ENCODE results near the gene TRAPPC2L. TPM values are rescaled to one million over a fixed set of nuclear protein-coding genes. Genes with fewer than 3 reads are reported as not detected.

TRAPPC2L gene
- polyA plus RNA-seq, 2 donors: 42.8 to 44.1 TPM

- no peak overlapping the region for H3K27ac ChIP-seq (ENCODE audit: low read depth in 2 of 2, low read length in 1 of 2)
- peaks cover 0 to 2% of the 10 kb centered on the region in 2 donors for H3K9me3 ChIP-seq (ENCODE audit: control insufficient read depth in 2 of 2, insufficient read depth in 1 of 2, low read depth in 1 of 2, low read length in 1 of 2)
- H3K27me3 ChIP-seq (ENCODE audit: control insufficient read depth in 1 of 2, insufficient read depth in 2 of 2, low read length in 2 of 2): no peaks in the 10 kb centered on the region
- H3K36me3 ChIP-seq (ENCODE audit: control insufficient read depth in 2 of 2, insufficient read depth in 2 of 2, low read length in 1 of 2): peaks cover 0 to 38% of the 10 kb centered on the region in 2 donors
- no peak overlapping the region for H3K4me3 ChIP-seq (ENCODE audit: low read depth in 1 of 2, low read length in 2 of 2)
- no peaks in the 10 kb centered on the region for H3K4me1 ChIP-seq (ENCODE audit: control insufficient read depth in 2 of 2, insufficient read depth in 2 of 2, low read length in 1 of 2)
- 94 to 96% methylated on average over 20 of the region's 20 CpGs for WGBS, 2 donors
These were observed 13.7 kb upstream of the TRAPPC2L start for GRCh38 chr16:88843256-88843655.

DNA sequence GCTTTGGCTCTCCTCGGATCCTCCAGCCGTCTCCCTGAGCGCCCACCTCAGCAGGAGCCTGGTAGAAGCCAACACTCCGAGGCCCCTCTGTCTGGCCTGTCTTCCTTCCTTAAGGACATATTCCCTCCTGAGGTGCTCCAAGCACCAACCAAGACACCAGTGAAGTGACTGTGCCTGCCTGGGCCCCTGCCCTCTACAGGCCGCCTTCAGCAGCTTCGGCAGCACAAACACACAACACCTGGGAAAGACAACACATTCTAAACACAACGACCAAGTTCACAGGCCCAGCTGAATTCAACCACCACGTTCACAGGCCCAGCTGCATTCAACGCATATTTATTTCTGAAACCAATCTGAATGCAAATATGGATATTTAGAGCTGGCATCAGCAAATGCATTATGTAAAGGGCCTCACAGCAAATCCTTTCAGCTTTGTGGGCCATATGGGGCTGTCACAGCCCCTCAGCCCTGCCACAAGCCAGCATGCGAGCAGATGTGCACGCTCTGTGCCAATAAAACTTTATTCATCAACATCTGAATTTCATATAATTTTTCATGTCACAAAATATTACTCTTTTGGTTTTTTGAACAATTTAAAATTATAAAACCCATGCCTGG, 12.4 kb upstream of the TRAPPC2L start:
- Histone ChIP-seq H3K27me3 (ENCODE audit: control insufficient read depth in 1 of 2, insufficient read depth in 2 of 2, low read length in 2 of 2) (no peaks in the 10 kb centered on the region), H3K4me3 (ENCODE audit: low read depth in 1 of 2, low read length in 2 of 2) (no peak overlapping the region), H3K4me1 (ENCODE audit: control insufficient read depth in 2 of 2, insufficient read depth in 2 of 2, low read length in 1 of 2) (no peaks in the 10 kb centered on the region), H3K27ac (ENCODE audit: low read depth in 2 of 2, low read length in 1 of 2) (no peak overlapping the region), H3K9me3 (ENCODE audit: control insufficient read depth in 2 of 2, insufficient read depth in 1 of 2, low read depth in 1 of 2, low read length in 1 of 2) (peaks cover 0 to 2% of the 10 kb centered on the region in 2 donors), H3K36me3 (ENCODE audit: control insufficient read depth in 2 of 2, insufficient read depth in 2 of 2, low read length in 1 of 2) (peaks cover 0 to 31% of the 10 kb centered on the region in 2 donors)
- 64% methylated on average over 11 of the region's 11 CpGs for whole genome bisulfite sequencing, 2 donors

- Histone ChIP-seq H3K27ac (ENCODE audit: low read depth in 2 of 2, low read length in 1 of 2) (no peak overlapping the region), H3K36me3 (ENCODE audit: control insufficient read depth in 2 of 2, insufficient read depth in 2 of 2, low read length in 1 of 2) (peaks cover 0 to 23% of the 10 kb centered on the region in 2 donors), H3K9me3 (ENCODE audit: control insufficient read depth in 2 of 2, insufficient read depth in 1 of 2, low read depth in 1 of 2, low read length in 1 of 2) (peaks cover 0 to 2% of the 10 kb centered on the region in 2 donors), H3K27me3 (ENCODE audit: control insufficient read depth in 1 of 2, insufficient read depth in 2 of 2, low read length in 2 of 2) (no peaks in the 10 kb centered on the region), H3K4me1 (ENCODE audit: control insufficient read depth in 2 of 2, insufficient read depth in 2 of 2, low read length in 1 of 2) (no peaks in the 10 kb centered on the region), H3K4me3 (ENCODE audit: low read depth in 1 of 2, low read length in 2 of 2) (no peak overlapping the region)
- 96 to 97% methylated on average over 9 of the region's 9 CpGs for WGBS, 2 donors
These were observed 10.8 kb upstream of the TRAPPC2L start for GRCh38 chr16:88846088-88846487.

- Histone ChIP-seq H3K4me1 (ENCODE audit: control insufficient read depth in 2 of 2, insufficient read depth in 2 of 2, low read length in 1 of 2) (no peaks in the 10 kb centered on the region), H3K27ac (ENCODE audit: low read depth in 2 of 2, low read length in 1 of 2) (no peak overlapping the region), H3K27me3 (ENCODE audit: control insufficient read depth in 1 of 2, insufficient read depth in 2 of 2, low read length in 2 of 2) (no peaks in the 10 kb centered on the region), H3K9me3 (ENCODE audit: control insufficient read depth in 2 of 2, insufficient read depth in 1 of 2, low read depth in 1 of 2, low read length in 1 of 2) (peaks cover 0 to 2% of the 10 kb centered on the region in 2 donors), H3K36me3 (ENCODE audit: control insufficient read depth in 2 of 2, insufficient read depth in 2 of 2, low read length in 1 of 2) (peaks cover 0 to 14% of the 10 kb centered on the region in 2 donors), H3K4me3 (ENCODE audit: low read depth in 1 of 2, low read length in 2 of 2) (no peak overlapping the region)
- 90 to 94% methylated on average over 18 of the region's 18 CpGs for WGBS, 2 donors
These were observed 9.3 kb upstream of the TRAPPC2L start for GRCh38 chr16:88847654-88848053.

DNA sequence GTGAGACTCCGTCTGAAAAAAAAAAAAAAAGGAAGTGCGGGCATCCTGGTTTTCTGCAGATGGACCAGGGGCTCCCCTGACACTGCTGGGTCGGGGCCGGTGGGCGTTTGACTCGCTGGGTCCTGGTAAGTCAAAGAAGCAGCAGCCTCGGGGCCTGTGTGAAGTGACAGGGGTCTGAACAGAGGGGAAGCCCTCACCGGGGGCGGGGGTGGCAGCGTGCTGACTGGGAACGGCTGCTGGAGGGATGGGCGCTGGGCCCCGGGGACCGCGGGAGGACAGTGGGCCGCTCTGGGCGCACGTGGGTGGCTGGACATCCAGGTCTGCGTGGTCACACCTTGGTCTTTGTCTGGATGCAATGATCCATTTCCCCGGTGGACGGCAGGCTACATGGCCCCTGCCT, 8.4 kb upstream of the TRAPPC2L start:
- Histone ChIP-seq H3K9me3 (ENCODE audit: control insufficient read depth in 2 of 2, insufficient read depth in 1 of 2, low read depth in 1 of 2, low read length in 1 of 2) (no peaks in the 10 kb centered on the region), H3K27ac (ENCODE audit: low read depth in 2 of 2, low read length in 1 of 2) (no peak overlapping the region), H3K4me3 (ENCODE audit: low read depth in 1 of 2, low read length in 2 of 2) (no peak overlapping the region), H3K27me3 (ENCODE audit: control insufficient read depth in 1 of 2, insufficient read depth in 2 of 2, low read length in 2 of 2) (no peaks in the 10 kb centered on the region), H3K4me1 (ENCODE audit: control insufficient read depth in 2 of 2, insufficient read depth in 2 of 2, low read length in 1 of 2) (no peaks in the 10 kb centered on the region), H3K36me3 (ENCODE audit: control insufficient read depth in 2 of 2, insufficient read depth in 2 of 2, low read length in 1 of 2) (peaks cover 0 to 11% of the 10 kb centered on the region in 2 donors)
- WGBS, 2 donors: 90 to 91% methylated on average over 21 of the region's 21 CpGs

DNA sequence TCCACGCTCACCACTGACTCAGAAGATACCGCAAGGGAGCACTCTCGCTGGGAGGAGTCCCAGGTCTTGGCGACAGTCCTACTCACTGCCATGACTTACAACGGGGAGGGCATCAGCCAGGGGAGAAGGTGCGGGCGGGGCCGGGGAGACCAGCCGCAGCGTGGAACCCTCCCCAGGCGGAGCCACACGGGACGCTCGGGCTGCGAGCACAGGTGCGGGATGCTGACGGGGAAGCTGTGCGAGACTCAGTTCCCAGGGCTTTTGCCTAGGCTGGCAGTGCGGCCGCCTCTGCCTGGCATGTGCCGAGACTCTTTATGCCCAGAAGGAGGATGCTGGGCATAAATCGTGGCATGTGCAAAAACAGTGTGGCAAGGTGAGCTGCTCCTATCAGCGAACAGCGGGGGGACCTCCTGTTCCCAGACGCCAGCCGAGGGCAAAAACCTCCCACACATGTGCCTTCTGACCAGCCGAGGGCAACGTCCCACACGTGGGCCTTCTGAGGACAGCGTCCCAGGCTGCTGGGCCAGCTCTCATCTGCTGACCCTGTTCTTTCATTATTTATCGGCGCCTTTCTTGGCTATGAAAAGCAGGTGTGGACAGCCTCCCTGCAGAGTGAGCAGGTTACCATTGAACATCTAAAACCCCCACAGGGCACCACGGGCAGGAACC, 6.3 kb upstream of the TRAPPC2L start:
- Histone ChIP-seq H3K27ac (ENCODE audit: low read depth in 2 of 2, low read length in 1 of 2) (no peak overlapping the region), H3K4me1 (ENCODE audit: control insufficient read depth in 2 of 2, insufficient read depth in 2 of 2, low read length in 1 of 2) (no peaks in the 10 kb centered on the region), H3K36me3 (ENCODE audit: control insufficient read depth in 2 of 2, insufficient read depth in 2 of 2, low read length in 1 of 2) (peaks cover 0 to 16% of the 10 kb centered on the region in 2 donors), H3K4me3 (ENCODE audit: low read depth in 1 of 2, low read length in 2 of 2) (no peak overlapping the region), H3K27me3 (ENCODE audit: control insufficient read depth in 1 of 2, insufficient read depth in 2 of 2, low read length in 2 of 2) (no peaks in the 10 kb centered on the region), H3K9me3 (ENCODE audit: control insufficient read depth in 2 of 2, insufficient read depth in 1 of 2, low read depth in 1 of 2, low read length in 1 of 2) (no peaks in the 10 kb centered on the region)
- 94 to 97% methylated on average over 33 of the region's 33 CpGs for WGBS, 2 donors

DNA sequence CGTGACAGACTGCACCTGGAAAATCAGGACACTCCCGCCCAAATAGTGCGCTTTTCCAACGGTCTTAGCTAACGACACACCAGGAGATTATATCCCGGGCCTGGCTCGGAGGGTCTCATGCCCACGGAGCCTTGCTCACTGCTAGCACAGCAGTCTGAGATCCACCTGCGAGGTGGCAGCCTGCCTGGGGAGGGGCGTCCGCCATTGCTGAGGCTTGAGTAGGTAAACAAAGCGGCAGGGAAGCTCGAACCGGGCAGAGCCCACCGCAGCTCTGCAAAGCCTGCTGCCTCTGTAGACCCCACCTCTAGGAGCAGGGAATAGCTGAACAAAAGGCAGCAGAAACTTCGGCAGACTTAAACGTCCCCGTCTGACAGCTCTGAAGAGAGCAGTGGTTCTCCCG, 5.3 kb upstream of the TRAPPC2L start:
- Histone ChIP-seq H3K36me3 (ENCODE audit: control insufficient read depth in 2 of 2, insufficient read depth in 2 of 2, low read length in 1 of 2) (peaks cover 0 to 16% of the 10 kb centered on the region in 2 donors), H3K4me1 (ENCODE audit: control insufficient read depth in 2 of 2, insufficient read depth in 2 of 2, low read length in 1 of 2) (peaks cover 3 to 4% of the 10 kb centered on the region in 2 donors), H3K4me3 (ENCODE audit: low read depth in 1 of 2, low read length in 2 of 2) (no peak overlapping the region), H3K9me3 (ENCODE audit: control insufficient read depth in 2 of 2, insufficient read depth in 1 of 2, low read depth in 1 of 2, low read length in 1 of 2) (no peaks in the 10 kb centered on the region), H3K27ac (ENCODE audit: low read depth in 2 of 2, low read length in 1 of 2) (no peak overlapping the region), H3K27me3 (ENCODE audit: control insufficient read depth in 1 of 2, insufficient read depth in 2 of 2, low read length in 2 of 2) (no peaks in the 10 kb centered on the region)
- 91 to 95% methylated on average over 19 of the region's 19 CpGs for WGBS, 2 donors

- Histone ChIP-seq H3K27me3 (ENCODE audit: control insufficient read depth in 1 of 2, insufficient read depth in 2 of 2, low read length in 2 of 2) (no peaks in the 10 kb centered on the region), H3K36me3 (ENCODE audit: control insufficient read depth in 2 of 2, insufficient read depth in 2 of 2, low read length in 1 of 2) (peaks cover 0 to 16% of the 10 kb centered on the region in 2 donors), H3K27ac (ENCODE audit: low read depth in 2 of 2, low read length in 1 of 2) (no peak overlapping the region), H3K4me1 (ENCODE audit: control insufficient read depth in 2 of 2, insufficient read depth in 2 of 2, low read length in 1 of 2) (peaks cover 3 to 11% of the 10 kb centered on the region in 2 donors), H3K9me3 (ENCODE audit: control insufficient read depth in 2 of 2, insufficient read depth in 1 of 2, low read depth in 1 of 2, low read length in 1 of 2) (no peaks in the 10 kb centered on the region), H3K4me3 (ENCODE audit: low read depth in 1 of 2, low read length in 2 of 2) (no peak overlapping the region)
- WGBS, 2 donors: 76 to 83% methylated on average over 17 of the region's 17 CpGs
These were observed 3.5 kb upstream of the TRAPPC2L start for GRCh38 chr16:88853325-88853941.

DNA sequence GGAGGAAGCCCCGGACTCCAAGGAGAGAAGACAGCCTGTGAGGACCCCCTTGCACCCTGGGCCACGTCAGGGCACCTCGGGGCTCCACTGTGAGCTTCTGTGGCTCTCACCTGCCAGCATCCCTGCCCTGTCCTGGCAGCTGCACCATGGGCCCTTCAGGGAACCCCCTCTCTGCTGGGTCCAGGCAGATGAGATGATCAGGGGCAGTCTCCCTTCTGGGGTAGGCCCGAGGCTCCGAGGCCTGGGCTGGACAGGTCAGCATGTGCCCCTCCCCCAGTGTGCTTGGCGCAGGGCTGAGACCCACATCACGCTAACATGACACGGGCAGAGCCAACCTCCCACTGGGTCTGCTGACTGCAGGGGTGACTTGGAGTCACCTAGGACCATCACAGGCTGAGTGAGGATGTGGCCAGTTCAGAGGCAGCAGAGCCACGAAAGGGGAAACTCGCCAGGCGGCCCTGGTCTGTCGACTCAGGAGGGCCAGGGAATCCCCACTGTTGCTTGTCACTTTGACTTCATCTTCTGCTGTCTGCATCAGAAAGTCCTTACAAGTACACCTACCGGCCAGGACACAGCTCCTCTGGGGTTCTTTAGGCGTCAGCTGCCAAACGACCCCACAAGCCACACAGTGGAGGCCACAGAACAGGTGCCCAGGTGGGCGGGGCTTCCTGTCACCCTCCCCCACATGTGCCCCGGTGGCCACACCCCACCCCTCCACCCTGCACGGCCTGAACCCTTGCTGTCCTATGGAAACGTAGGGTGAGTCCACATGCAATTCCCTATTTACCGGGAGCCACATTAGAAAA, 2.4 kb upstream of the TRAPPC2L start:
- no peaks in the 10 kb centered on the region for H3K9me3 ChIP-seq (ENCODE audit: control insufficient read depth in 2 of 2, insufficient read depth in 1 of 2, low read depth in 1 of 2, low read length in 1 of 2)
- H3K27ac ChIP-seq (ENCODE audit: low read depth in 2 of 2, low read length in 1 of 2): no peak overlapping the region
- peaks cover 0 to 18% of the 10 kb centered on the region in 2 donors for H3K36me3 ChIP-seq (ENCODE audit: control insufficient read depth in 2 of 2, insufficient read depth in 2 of 2, low read length in 1 of 2)
- H3K4me3 ChIP-seq (ENCODE audit: low read depth in 1 of 2, low read length in 2 of 2): no peak overlapping the region
- H3K27me3 ChIP-seq (ENCODE audit: control insufficient read depth in 1 of 2, insufficient read depth in 2 of 2, low read length in 2 of 2): no peaks in the 10 kb centered on the region
- H3K4me1 ChIP-seq (ENCODE audit: control insufficient read depth in 2 of 2, insufficient read depth in 2 of 2, low read length in 1 of 2): peaks cover 3 to 11% of the 10 kb centered on the region in 2 donors
- 62 to 69% methylated on average over 20 of the region's 20 CpGs for WGBS, 2 donors

Measured in esophagus (tissue), 2 donors.